Measurements from ENCODE around the gene MYLK. TPM values are rescaled to one million over a fixed set of nuclear protein-coding genes. Genes with fewer than 3 reads are reported as not detected.

Gene MYLK
- total RNA-seq, 1 donor, result 27.1 TPM

DNA sequence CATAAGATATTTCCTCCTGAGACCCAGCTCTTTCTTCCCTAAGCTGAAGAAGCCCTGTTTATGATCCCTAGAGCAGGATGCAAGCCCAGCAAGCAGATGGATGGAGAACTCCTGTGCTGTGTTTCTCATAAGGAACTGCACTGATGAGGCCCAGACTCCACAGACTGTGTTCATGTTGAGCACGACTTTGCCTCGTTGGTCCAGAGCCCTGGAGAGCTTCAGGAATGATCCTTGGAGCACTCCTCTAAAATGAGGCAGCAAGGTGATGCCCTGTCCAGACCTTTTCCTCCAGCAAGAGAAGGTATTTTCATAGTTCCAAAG is 83.8 kb downstream of the MYLK start:
- H3K27me3 ChIP-seq (ENCODE audit: insufficient read depth, low read length), result no peaks in the 10 kb centered on the region
- no peak overlapping the region for H3K4me3 ChIP-seq (ENCODE audit: low read length)
- no peaks in the 10 kb centered on the region for H3K9me3 ChIP-seq (ENCODE audit: low read depth, low read length)
- H3K4me1 ChIP-seq (ENCODE audit: insufficient read depth, low read length), result no peaks in the 10 kb centered on the region

DNA sequence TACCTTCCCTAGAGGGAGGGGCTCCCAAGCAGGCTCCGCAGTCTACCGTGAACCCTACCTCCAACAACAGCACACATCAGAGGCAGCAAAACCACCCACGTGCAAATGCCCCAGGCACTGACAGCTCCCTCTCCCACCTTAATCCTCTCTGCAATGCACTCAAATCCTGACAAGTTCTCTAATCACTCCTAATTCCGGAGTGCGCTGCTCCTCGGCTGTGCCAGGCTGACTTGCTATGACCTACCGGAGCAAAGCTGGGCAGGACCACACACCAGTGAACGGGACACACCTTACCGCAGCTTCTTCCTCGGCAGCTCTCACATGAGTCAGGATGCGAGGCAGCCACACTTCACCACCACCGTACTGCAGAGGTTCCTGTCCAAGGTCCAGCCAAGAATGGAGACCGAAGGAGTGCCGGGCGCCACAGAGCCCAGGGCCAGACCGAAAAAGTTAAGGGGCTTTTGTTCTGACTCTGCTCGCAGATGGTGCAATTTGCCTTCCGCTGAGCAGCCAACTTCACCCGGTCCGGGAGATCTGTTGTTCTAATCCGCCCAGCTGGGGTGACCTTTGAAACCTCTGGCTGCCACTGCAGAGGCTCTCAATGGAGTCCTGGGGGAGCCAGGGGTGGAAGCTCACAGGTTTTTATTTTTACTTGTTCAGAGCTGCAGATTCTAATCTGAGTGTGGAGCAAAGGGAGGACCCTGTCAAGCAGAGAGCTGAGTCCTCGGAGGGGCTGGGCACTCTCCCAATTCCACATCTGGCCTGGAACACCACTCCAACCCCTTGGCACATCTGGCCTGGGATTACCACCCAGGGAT is 84.4 kb downstream of the MYLK start:
- Histone ChIP-seq H3K4me1 (ENCODE audit: insufficient read depth, low read length) (no peaks in the 10 kb centered on the region), H3K27me3 (ENCODE audit: insufficient read depth, low read length) (no peaks in the 10 kb centered on the region), H3K4me3 (ENCODE audit: low read length) (no peak overlapping the region), H3K9me3 (ENCODE audit: low read depth, low read length) (no peaks in the 10 kb centered on the region)

- H3K27me3 ChIP-seq (ENCODE audit: insufficient read depth, low read length), result no peaks in the 10 kb centered on the region
- no peak overlapping the region for H3K4me3 ChIP-seq (ENCODE audit: low read length)
- H3K9me3 ChIP-seq (ENCODE audit: low read depth, low read length), result no peaks in the 10 kb centered on the region
- no peaks in the 10 kb centered on the region for H3K4me1 ChIP-seq (ENCODE audit: insufficient read depth, low read length)
Observed at GRCh38 chr3:123798550-123798949, 85.6 kb downstream of the MYLK start.

DNA sequence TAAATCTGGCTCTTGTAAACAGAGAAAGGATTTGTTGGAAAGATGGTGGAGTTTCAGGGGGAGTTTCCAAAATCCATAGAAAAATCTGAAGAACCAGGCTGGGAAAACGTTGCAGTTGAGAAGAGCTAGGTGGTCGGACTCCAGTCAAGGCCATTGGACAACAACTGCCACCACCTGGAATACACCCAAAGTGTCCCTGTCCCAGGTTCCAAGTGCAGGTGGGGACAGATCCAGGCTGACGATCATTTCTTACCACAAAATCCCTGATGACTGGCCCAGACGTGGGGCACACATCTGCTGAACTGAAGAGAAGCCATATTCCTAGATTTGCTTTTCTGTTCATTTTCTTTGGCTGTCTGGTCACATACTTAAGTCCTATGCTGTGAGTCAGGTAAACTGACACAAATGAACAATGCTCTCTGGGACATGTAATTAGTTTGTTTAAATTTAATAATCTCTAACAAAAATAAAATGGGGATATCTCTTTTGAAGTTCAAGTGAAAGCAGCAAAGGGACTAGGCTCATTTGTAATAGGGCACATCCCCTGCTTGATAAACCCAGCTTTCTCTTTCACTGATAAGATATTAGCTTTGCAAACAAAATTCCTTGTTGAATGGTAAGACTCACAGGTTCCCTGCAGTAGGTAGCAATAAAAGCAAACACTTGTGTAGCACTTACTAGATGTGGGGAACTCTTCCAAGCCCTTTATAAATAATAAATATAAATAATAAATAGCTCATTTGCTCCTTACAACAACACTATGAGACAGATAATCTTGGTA is 88.5 kb downstream of the MYLK start:
- H3K4me1 ChIP-seq (ENCODE audit: insufficient read depth, low read length), result no peaks in the 10 kb centered on the region

GRCh38 chr3:123793425-123793824 is 90.7 kb downstream of the MYLK start:
- Histone ChIP-seq H3K4me3 (ENCODE audit: low read length) (no peak overlapping the region), H3K9me3 (ENCODE audit: low read depth, low read length) (no peaks in the 10 kb centered on the region), H3K4me1 (ENCODE audit: insufficient read depth, low read length) (no peaks in the 10 kb centered on the region), H3K27me3 (ENCODE audit: insufficient read depth, low read length) (no peaks in the 10 kb centered on the region)

More for the DNA sequence above, 88.5 kb downstream of the MYLK start:
- H3K4me3 ChIP-seq (ENCODE audit: low read length), result no peak overlapping the region
- H3K27me3 ChIP-seq (ENCODE audit: insufficient read depth, low read length), result no peaks in the 10 kb centered on the region
- H3K9me3 ChIP-seq (ENCODE audit: low read depth, low read length), result no peaks in the 10 kb centered on the region

GRCh38 chr3:123792473-123793201 is 91.5 kb downstream of the MYLK start:
- no peaks in the 10 kb centered on the region for H3K9me3 ChIP-seq (ENCODE audit: low read depth, low read length)

GRCh38 chr3:123791898-123792297 is 92.2 kb downstream of the MYLK start:
- no peaks in the 10 kb centered on the region for H3K4me1 ChIP-seq (ENCODE audit: insufficient read depth, low read length)
- H3K27me3 ChIP-seq (ENCODE audit: insufficient read depth, low read length), result no peaks in the 10 kb centered on the region
- H3K4me3 ChIP-seq (ENCODE audit: low read length), result no peak overlapping the region
- H3K9me3 ChIP-seq (ENCODE audit: low read depth, low read length), result no peaks in the 10 kb centered on the region

More at GRCh38 chr3:123792473-123793201, 91.5 kb downstream of the MYLK start:
- no peak overlapping the region for H3K4me3 ChIP-seq (ENCODE audit: low read length)
- H3K27me3 ChIP-seq (ENCODE audit: insufficient read depth, low read length), result no peaks in the 10 kb centered on the region
- H3K4me1 ChIP-seq (ENCODE audit: insufficient read depth, low read length), result no peaks in the 10 kb centered on the region

DNA sequence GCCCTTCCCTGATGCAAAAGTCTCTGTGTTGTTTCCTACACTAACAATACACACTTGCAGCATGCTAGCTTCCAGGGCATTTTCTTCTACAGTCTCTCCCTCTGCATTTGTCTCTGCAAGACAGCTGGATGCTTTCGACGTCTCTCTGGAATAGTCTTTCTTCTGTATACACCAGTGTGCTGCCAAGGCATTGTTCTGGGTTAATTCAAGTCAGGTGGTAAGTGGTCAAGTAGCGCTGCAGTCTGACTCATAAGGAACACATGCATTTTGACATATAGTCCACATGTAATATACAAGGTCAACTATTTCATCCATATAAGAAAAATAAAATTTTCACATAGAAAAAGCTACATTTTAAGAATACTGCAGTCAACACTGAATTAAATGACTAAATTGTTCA is 92.7 kb downstream of the MYLK start:
- Histone ChIP-seq H3K9me3 (ENCODE audit: low read depth, low read length) (no peaks in the 10 kb centered on the region), H3K4me1 (ENCODE audit: insufficient read depth, low read length) (no peaks in the 10 kb centered on the region), H3K27me3 (ENCODE audit: insufficient read depth, low read length) (no peaks in the 10 kb centered on the region), H3K4me3 (ENCODE audit: low read length) (no peak overlapping the region)

DNA sequence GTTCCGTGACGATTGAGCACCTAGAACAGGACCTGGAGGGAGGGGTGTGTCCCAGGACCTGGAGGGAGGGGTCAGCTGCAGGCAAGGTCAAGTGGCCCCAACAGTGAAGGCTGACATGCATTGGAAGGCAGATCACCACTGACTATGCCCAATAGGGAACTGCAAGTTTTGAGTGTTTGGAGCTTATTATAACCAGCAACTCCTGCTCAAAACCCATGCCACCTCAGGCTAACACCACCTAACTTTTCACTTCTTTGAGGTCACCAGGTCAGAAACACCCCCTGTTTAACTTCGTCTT is 93.1 kb downstream of the MYLK start:
- no peak overlapping the region for H3K4me3 ChIP-seq (ENCODE audit: low read length)
- no peaks in the 10 kb centered on the region for H3K27me3 ChIP-seq (ENCODE audit: insufficient read depth, low read length)
- H3K9me3 ChIP-seq (ENCODE audit: low read depth, low read length), result no peaks in the 10 kb centered on the region
- no peaks in the 10 kb centered on the region for H3K4me1 ChIP-seq (ENCODE audit: insufficient read depth, low read length)

GRCh38 chr3:123790254-123791072 is 93.7 kb downstream of the MYLK start:
- Histone ChIP-seq H3K9me3 (ENCODE audit: low read depth, low read length) (no peaks in the 10 kb centered on the region), H3K27me3 (ENCODE audit: insufficient read depth, low read length) (no peaks in the 10 kb centered on the region), H3K4me1 (ENCODE audit: insufficient read depth, low read length) (no peaks in the 10 kb centered on the region), H3K4me3 (ENCODE audit: low read length) (no peak overlapping the region)

GRCh38 chr3:123789760-123790159 is 94.4 kb downstream of the MYLK start:
- Histone ChIP-seq H3K4me1 (ENCODE audit: insufficient read depth, low read length) (no peaks in the 10 kb centered on the region), H3K4me3 (ENCODE audit: low read length) (no peak overlapping the region)

GRCh38 chr3:123789160-123789559 is 95.0 kb downstream of the MYLK start:
- no peaks in the 10 kb centered on the region for H3K4me1 ChIP-seq (ENCODE audit: insufficient read depth, low read length)
- no peak overlapping the region for H3K4me3 ChIP-seq (ENCODE audit: low read length)
- no peaks in the 10 kb centered on the region for H3K27me3 ChIP-seq (ENCODE audit: insufficient read depth, low read length)
- no peaks in the 10 kb centered on the region for H3K9me3 ChIP-seq (ENCODE audit: low read depth, low read length)

More at GRCh38 chr3:123789760-123790159, 94.4 kb downstream of the MYLK start:
- Histone ChIP-seq H3K9me3 (ENCODE audit: low read depth, low read length) (no peaks in the 10 kb centered on the region), H3K27me3 (ENCODE audit: insufficient read depth, low read length) (no peaks in the 10 kb centered on the region)

DNA sequence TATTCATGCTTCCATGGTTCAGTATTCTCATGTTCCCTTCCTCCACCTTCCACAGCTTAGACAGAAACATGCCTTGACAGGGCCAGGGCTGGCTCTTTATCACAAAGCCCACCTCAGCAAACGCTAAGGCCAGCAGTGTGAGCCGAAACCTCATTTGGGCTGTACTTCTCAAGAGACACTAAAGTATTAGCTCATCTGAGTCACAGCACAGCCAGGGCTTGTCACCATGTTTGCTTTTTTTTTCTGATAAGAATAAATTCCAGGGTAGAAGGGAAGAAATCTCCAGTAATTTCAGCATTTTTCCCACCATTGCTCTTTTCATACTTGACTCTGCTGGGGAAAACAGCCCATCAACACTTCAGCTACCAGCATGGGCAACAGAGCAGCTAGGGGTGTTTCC is 95.4 kb downstream of the MYLK start:
- Histone ChIP-seq H3K9me3 (ENCODE audit: low read depth, low read length) (no peaks in the 10 kb centered on the region), H3K4me1 (ENCODE audit: insufficient read depth, low read length) (no peaks in the 10 kb centered on the region), H3K4me3 (ENCODE audit: low read length) (no peak overlapping the region), H3K27me3 (ENCODE audit: insufficient read depth, low read length) (no peaks in the 10 kb centered on the region)

DNA sequence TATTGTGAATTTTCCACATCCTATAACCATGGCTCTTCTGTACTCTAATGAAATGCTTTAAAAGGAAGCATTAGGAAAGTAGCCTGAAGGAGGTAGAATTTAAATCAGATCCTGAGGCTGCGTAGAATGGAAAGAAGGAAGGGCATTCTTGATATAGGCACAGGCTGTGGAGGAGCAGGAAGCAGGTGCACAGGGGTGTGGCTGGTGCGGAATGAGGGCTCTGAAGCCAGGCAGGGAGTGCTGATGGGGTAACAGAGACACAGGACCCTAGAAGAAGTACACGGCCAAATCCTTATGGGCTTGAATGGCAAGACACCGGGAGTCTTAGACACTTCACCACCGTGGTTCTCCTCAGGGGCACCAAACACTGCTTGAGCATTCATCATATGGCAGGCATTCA is 97.0 kb downstream of the MYLK start:
- H3K4me3 ChIP-seq (ENCODE audit: low read length), result no peak overlapping the region
- no peaks in the 10 kb centered on the region for H3K9me3 ChIP-seq (ENCODE audit: low read depth, low read length)
- H3K27me3 ChIP-seq (ENCODE audit: insufficient read depth, low read length), result no peaks in the 10 kb centered on the region
- H3K4me1 ChIP-seq (ENCODE audit: insufficient read depth, low read length), result no peaks in the 10 kb centered on the region

- no peaks in the 10 kb centered on the region for H3K27me3 ChIP-seq (ENCODE audit: insufficient read depth, low read length)
- no peaks in the 10 kb centered on the region for H3K4me1 ChIP-seq (ENCODE audit: insufficient read depth, low read length)
- no peaks in the 10 kb centered on the region for H3K9me3 ChIP-seq (ENCODE audit: low read depth, low read length)
- H3K4me3 ChIP-seq (ENCODE audit: low read length), result no peak overlapping the region
Observed at GRCh38 chr3:123785602-123786001, 98.5 kb downstream of the MYLK start.

Measured in mononuclear cell (primary cell).